Measurements from ENCODE around the gene FRMD6.

- TF ChIP-seq GATA2 (IDR thresholded peaks at IDR 0.05; ENCODE audit: low read depth, low read length) = no peak
- no peak for TF ChIP-seq GATA3 (IDR thresholded peaks at IDR 0.05; ENCODE audit: low read depth, low read length)
Measured at GRCh38 chr14:51732494-51733112, 80.9 kb downstream of the FRMD6 start.
